K562 (cell line): ENCODE results near the gene INTS13.

ENCODE experiments used
- ARHGAP35 ChIP-seq: fragments of 450-650 bp; IDR thresholded peaks from 2 replicates; pipeline ENCODE4 v1.6.1; 2018; ENCODE audit not compliant: partially characterized antibody
- CHCHD3 ChIP-seq: fragments of 250-450 bp; sonication (Bioruptor Pico); IDR thresholded peaks from 2 replicates; pipeline ENCODE4 v2.1.2; 2022; ENCODE audit warnings: mild to moderate bottlenecking
- EZH2 ChIP-seq: IDR thresholded peaks from 2 replicates; pipeline ENCODE4 v1.6.1; 2012; ENCODE audit warnings: low read depth, mild to moderate bottlenecking, inconsistent platforms, low read length, borderline replicate concordance
- JUN ChIP-seq, 2 experiments: sonication (generic) in 1 of 2; formaldehyde crosslinking in 1 of 2; IDR thresholded peaks; 2 replicates each; pipeline versions ENCODE4 v1.6.1 to v1.8.0; 2012 to 2022; ENCODE audit warnings: borderline replicate concordance in 2 of 2, mild to moderate bottlenecking in 2 of 2, improper control_type of control experiment in 1 of 2, low read depth in 1 of 2, low read length in 1 of 2, missing genetic modification reagents in 1 of 2
- MYNN ChIP-seq, 2 experiments: sonication (generic); formaldehyde crosslinking in 1 of 2; IDR thresholded peaks; 2 replicates each; pipeline versions ENCODE4 v1.5.0 to v1.6.1; 2016 to 2020; ENCODE audit warnings: antibody characterized with exemption in 1 of 2, missing genetic modification reagents in 1 of 2
- NFIC ChIP-seq: fragments of 450-650 bp; IDR thresholded peaks from 2 replicates; pipeline ENCODE4 v1.6.1; 2017; ENCODE audit warnings: mild to moderate bottlenecking, inconsistent platforms
- RUNX1 ChIP-seq: sonication (generic); IDR thresholded peaks from 2 replicates; pipeline ENCODE4 v1.6.1; 2016; ENCODE audit warnings: antibody characterized with exemption, low read depth
- SMC3 ChIP-seq: conservative IDR thresholded peaks from 2 replicates; pipeline ENCODE4 v1.6.1; 2011; ENCODE audit warnings: low read depth, low read length, improper control_type of control experiment; ENCODE audit not compliant: insufficient read depth
- TAF1 ChIP-seq: IDR thresholded peaks from 2 replicates; pipeline ENCODE4 v1.6.1; 2011; ENCODE audit warnings: mild to moderate bottlenecking, low read length, moderate library complexity; ENCODE audit not compliant: insufficient read depth, control insufficient read depth, severe bottlenecking; ENCODE audit errors: extremely low read depth
- ZBTB7A ChIP-seq: IDR thresholded peaks from 2 replicates; pipeline ENCODE4 v1.6.1; 2011; ENCODE audit warnings: low read depth, mild to moderate bottlenecking, low read length, moderate library complexity, borderline replicate concordance; ENCODE audit not compliant: control insufficient read depth
- ZNF121 ChIP-seq: sonication (generic); formaldehyde crosslinking; conservative IDR thresholded peaks from 2 replicates; pipeline ENCODE4 v1.8.0; 2022; ENCODE audit warnings: missing genetic modification reagents
- ZNF354B ChIP-seq: fragments of 250-450 bp; sonication (Bioruptor Pico); IDR thresholded peaks from 2 replicates; pipeline ENCODE4 v1.4.0; 2020
- TF ChIP-seq, protein P1 (sequence below), 3 experiments: IDR thresholded peaks in 2 of 3; conservative IDR thresholded peaks in 1 of 3; 2 replicates each; pipeline ENCODE4 v1.5.1; 2011 to 2012; ENCODE audit warnings: low read length in 3 of 3, mild to moderate bottlenecking in 3 of 3, control low read depth in 2 of 3, improper control_type of control experiment in 1 of 3, inconsistent platforms in 1 of 3, low read depth in 1 of 3, mixed read lengths in 1 of 3, moderate library complexity in 1 of 3; ENCODE audit not compliant: insufficient read depth in 2 of 3

DNA sequence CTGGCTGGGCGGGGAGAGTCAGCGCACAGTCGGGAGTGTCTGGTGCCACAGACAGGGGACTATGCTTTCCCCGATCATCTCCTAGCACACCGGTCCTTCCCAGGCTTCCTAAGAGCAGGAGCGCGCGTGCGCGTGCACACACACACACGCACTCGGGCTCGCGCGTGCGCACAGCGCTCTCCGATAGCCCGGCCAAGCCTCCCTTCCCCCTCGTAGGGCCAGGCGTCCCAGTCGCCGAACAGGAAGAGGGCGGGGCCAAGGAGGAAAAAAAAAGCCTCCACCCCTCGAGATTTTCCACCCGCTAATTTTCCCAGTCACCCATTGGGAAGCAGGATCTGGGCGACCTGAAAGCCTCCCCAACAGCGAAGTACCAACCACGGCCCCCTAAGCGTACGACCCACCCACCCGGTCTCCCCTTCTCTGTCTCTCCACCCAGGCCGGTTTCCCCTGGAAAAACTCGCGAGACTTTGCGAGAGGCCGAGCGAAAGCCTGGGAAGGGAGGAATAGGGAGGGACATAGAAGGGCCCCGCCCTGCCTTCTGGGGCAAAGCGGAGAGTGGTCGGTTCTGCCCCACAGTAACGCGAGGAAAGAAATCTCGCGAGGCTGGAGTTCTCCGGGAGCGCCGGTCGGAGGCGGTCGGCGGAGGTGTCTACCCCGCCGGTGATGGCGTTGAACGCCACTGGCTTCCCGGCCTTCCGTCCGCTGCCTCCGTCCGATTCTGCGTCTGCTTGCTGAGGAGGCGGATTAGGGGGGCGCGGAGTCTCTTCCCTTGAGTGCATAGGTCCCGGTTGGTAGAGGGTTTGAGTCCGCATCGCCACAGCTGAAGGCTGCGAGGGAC is at the start of gene INTS13, which contains the start of gene FGFR1OP2:
- TF ChIP-seq MYNN (IDR thresholded peaks at IDR 0.05) (no peak), MYNN (CRISPR knock-in tag; IDR thresholded peaks at IDR 0.05) (no peak), ZNF121 (CRISPR knock-in tag) (no peak), JUN (IDR thresholded peaks at IDR 0.05; ENCODE audit: borderline replicate concordance, low read depth, low read length) (no peak), JUN (CRISPR knock-in tag; IDR thresholded peaks at IDR 0.05; ENCODE audit: borderline replicate concordance) (no peak), ARHGAP35 (peak; percentile 93), ZBTB7A (no peak), NFIC (peak; percentile 45), RUNX1 (no peak), CHCHD3 (no peak), ZNF354B (CRISPR knock-in tag) (no peak), TAF1 (peak; percentile 91), SMC3 (no peak), EZH2 (no peak)
- TF ChIP-seq, protein P1, sequence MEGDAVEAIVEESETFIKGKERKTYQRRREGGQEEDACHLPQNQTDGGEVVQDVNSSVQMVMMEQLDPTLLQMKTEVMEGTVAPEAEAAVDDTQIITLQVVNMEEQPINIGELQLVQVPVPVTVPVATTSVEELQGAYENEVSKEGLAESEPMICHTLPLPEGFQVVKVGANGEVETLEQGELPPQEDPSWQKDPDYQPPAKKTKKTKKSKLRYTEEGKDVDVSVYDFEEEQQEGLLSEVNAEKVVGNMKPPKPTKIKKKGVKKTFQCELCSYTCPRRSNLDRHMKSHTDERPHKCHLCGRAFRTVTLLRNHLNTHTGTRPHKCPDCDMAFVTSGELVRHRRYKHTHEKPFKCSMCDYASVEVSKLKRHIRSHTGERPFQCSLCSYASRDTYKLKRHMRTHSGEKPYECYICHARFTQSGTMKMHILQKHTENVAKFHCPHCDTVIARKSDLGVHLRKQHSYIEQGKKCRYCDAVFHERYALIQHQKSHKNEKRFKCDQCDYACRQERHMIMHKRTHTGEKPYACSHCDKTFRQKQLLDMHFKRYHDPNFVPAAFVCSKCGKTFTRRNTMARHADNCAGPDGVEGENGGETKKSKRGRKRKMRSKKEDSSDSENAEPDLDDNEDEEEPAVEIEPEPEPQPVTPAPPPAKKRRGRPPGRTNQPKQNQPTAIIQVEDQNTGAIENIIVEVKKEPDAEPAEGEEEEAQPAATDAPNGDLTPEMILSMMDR (IDR thresholded peaks at IDR 0.05 in 2 of 3, conservative IDR thresholded peaks at IDR 0.05 in 1 of 3; ENCODE audit: insufficient read depth in 2 of 3, low read depth in 1 of 3, low read length in 3 of 3), result peak in 1 of 3 experiments; percentile 25; a peak in 2 of 6 replicates
